ENCODE measurements around the gene LCN12.

Gene LCN12, protein sequence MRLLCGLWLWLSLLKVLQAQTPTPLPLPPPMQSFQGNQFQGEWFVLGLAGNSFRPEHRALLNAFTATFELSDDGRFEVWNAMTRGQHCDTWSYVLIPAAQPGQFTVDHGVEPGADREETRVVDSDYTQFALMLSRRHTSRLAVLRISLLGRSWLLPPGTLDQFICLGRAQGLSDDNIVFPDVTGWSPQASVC
- 0 to 0.73 (median 0.27) reads per million in 4 experiments for total RNA-seq

- DNase-seq = no peak
Measured at GRCh38 chr9:136951541-136952320, at the start of gene LCN12. LCN12 (plus strand) TSS chr9:136952273; CDS start chr9:136952328, 55 bp downstream.

DNA sequence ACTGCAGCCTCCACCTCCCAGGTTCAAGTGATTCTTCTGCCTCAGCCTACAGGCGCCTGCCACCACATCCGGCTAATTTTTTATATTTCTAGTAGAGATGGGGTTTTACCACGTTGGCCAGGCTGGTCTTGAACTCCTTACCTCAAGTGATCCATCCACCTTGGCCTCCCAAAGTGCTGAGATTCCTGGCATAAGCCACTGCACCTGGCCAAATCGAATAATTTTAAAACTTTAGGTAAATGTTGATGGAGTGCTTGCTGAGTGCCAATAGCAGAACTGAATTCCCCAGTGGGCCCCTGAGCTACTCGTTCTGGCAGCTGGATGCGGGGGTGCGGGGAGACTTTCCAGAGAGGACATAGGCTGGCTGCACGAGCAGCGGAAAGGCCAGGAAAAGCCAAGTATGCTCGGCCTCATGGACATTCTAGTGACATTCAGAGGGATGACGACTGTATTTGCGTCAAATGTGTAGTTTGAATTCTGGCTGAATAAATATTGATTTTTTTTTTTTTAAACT lies 49.0 kb upstream of the LCN12 start:
- DNase-seq = no peak

DNA sequence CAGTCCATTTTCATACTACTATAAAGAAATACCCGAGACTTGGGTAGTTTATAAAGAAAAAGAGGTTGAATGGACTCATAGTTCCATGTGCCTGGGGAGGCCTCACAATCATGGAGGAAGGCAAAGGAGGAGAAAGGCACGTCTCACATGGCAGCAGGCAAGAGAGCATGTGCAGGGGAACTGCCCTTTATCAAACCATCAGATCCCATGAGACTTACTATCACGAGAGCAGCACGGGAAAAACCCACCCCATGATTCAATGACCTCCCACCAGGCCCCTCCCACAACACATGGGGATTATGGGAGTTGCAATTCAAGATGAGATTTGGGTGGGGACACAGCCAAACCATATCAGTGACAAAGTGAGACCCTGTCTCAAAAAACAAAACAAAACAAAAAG lies 45.8 kb upstream of the LCN12 start:
- DNase-seq = no peak

- no peak for DNase-seq
Measured at GRCh38 chr9:136907011-136907914, 44.8 kb upstream of the LCN12 start.

DNA sequence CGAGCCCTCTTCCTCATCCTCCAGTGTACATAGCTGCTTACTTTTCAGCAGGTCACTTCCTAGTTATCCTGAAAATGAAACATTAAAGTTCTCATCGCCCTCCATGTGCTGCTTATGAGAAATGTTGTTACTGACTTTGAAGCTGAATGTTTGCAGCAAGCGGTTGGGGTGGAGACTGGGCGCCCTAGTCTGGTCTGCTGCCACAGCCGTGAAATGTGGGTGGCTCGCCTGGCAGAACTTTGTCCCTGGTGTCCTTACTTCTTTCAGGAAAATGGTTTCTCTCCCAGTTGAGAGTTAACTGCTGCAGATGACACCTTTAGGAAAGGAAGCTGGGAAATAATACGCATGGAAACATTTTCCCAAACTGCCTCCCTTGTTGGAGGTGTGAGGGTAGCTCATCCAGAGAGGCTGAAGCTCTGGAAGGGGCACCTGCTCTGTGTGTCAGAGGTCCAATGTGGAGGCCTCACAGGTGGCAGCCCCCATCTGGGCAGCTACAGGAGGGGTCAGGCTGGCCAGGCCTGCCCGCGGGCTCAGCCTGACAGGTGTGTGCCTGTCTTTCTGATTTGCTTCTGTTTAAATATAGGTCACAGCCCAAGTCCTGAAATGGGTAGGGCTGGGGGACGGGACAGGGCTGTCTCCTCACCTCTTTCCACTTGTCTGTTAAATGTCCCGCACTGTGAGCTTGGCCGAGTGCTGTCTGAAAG lies 41.7 kb upstream of the LCN12 start:
- DNase-seq = no peak

- DNase-seq = no peak
Measured at GRCh38 chr9:136910901-136911245, 41.2 kb upstream of the LCN12 start.

DNA sequence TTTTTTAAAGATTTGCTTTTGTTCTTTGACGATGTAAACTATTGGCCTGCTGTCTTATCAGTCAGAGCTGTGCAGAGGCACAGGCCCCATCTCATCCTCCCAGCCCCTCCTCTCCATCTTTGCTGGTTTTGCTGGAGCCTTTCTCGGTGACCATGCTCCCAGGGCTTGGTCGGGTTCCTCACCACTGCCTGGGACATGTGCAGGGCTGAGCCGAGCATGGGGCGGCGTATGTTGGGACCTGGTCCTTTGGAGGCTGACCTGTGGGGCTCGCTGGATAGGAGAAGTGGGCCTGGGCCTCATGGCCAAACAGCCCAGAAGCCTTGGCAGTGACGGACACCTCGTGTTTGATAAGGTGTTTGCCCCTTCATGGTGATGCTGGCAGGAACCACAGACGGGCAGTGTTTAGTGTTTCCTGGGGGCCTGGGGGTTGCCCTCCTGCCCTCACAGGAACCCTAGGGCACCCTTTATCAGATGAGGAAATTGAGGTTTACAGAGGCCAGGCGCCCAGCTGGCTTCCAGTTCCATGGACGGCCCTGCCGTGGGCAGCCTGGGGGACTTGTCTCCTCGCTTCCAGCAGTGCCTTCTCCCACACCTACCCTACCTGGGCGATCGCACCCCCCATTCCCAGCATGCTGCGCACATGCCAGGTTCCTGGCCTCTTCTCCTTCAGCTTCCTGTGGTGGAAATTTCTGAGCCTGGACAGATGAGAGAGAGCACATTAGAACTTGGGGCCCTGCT lies 38.2 kb upstream of the LCN12 start:
- no peak for DNase-seq

GRCh38 chr9:136915632-136916329 lies 36.3 kb upstream of the LCN12 start:
- DNase-seq = no peak

DNA sequence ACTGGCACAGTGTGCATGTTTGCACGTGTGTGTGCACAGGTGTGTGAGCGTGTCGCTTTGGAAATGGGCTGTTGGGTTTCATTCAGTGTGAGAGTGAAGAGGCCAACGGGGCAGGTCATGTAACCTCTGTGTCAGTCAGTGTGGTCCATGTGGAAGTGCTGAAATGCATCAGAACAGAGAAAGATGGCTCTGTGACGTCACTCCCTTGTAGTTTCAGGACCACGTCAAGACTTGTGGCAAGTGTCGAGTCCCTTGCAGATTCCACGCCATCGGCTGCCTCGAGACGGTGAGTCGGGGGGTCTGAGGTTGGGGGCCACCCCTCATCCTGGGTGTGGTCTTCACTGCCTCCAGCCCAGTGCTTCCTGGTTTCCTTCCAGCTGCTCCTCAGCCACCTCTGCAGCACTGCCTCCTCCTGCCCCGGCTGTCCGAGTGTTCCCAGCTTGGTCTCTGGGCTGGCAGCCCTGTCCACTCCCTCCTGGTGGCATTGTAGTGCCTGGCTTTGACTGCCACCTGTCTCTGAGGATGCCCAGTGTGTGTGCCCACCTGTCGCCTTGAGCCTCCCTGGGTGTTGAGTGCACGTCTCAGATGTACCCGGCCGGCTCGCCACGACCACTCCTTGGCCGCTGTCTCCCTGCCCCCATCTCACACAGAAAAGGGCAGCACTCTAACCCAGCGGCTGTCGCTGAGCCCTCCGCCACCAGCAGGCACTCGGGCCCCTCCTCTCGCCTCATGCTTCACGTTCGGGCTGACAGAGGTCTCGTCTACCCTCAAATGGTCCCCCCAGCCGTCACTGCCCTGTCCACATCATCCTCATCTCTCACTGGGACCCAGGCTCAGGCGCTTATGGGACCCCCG lies 35.5 kb upstream of the LCN12 start:
- DNase-seq = no peak

DNA sequence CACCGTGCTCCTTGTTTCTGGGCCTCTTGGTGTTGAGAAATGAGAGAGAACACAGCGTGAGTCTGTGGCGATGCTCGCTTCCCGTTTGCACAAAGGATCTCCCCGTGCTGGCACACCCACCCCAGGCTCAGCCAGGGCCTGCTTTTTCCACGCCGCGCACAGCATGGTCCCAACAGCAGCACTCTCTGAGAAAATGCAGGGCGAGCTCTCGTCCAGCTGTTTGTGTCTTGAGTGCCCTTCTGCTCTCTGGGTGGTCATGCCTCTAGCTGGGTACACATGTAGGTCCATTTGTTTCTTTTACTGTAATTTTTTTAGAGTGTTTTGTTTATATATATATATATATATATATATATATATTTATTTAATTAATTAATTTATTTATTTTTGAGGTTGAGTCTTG lies 34.2 kb upstream of the LCN12 start:
- no peak for DNase-seq

DNA sequence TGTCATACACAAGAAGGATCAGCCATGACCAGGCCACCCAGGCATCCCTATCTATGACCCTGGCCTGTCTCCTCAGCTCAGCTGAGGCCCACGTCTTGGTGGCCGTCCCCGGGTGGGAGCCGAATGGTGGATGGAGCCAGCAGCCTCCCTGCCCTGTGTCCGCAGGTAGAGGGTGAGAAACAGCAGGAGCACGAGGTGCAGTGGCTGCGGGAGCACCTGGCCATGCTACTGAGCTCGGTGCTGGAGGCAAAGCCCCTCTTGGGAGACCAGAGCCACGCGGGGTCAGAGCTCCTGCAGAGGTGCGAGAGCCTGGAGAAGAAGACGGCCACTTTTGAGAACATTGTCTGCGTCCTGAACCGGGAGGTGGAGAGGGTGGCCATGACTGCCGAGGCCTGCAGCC lies 32.0 kb upstream of the LCN12 start:
- DNase-seq = no peak

DNA sequence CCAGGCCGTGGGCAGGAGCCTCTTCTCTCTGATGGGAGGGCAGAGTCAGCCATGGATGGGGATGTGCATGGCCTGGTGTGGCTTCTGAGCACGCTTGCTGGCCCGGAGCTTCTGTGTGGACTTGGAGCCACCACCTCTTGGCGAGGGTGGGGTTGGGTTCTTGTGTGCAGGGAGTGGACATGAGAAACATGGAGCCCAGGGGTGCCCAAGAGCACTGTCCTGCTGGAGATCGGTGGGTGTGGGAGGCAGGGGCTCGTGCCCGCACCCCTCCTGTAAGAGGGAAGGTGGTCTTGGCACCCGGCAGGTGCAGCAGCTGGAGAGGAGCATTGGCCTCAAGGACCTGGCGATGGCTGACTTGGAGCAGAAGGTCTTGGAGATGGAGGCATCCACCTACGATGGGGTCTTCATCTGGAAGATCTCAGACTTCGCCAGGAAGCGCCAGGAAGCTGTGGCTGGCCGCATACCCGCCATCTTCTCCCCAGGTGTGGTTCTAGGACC lies 31.3 kb upstream of the LCN12 start:
- DNase-seq = no peak

- DNase-seq = no peak
Measured at GRCh38 chr9:136921307-136921706, 30.8 kb upstream of the LCN12 start.

DNA sequence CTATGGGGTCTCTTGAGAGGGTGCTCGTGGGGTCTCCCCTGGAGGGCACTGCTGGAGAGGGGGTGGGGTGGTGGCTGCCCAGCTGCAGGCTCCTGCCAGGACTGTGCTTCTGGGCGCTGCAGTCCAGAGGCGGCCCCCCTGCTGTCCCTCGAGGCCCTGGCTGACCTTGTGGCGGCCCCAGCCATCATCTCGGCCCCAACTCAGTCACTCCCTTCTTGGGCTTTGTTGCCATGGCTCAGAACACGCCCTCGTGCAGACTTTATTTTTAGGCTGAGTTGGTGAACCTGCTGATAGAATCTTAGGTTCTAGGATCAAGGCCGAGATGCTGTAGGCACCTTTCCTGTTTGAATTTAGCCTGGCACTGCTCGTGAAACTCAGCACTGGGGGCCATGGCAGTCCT lies 30.4 kb upstream of the LCN12 start:
- DNase-seq = no peak

GRCh38 chr9:136922540-136922939 lies 29.5 kb upstream of the LCN12 start:
- no peak for DNase-seq

- no peak for DNase-seq
Measured at GRCh38 chr9:136923881-136924280, 28.2 kb upstream of the LCN12 start.

- no peak for DNase-seq
Measured at GRCh38 chr9:136925414-136926153, 26.5 kb upstream of the LCN12 start.

DNA sequence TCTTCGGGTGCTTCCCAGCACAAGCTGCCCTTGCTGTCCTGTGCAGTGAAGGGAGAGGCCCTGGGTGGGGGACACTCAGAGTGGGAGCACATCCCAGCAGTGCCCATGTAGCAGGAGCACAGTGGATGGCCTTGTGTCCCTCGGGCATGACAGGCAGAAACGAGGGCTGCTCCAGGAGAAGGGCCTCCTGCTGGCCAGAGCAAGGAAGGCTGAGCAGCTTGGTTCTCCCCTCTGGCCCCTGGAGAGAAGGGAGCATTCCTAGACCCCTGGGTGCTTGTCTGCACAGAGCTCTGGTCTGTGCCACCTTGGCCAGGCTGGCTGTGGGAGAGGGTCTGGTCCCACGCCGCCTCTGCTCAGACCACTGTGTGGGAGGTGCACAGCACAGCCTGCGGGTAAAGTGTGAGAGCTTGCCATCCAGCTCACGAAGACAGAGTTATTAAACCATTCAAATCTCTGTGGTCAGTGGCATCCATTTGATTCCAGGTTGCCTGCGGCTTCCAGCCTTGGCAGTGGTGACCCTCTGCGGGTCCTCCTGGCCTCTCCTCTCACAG lies 25.8 kb upstream of the LCN12 start:
- no peak for DNase-seq

DNA sequence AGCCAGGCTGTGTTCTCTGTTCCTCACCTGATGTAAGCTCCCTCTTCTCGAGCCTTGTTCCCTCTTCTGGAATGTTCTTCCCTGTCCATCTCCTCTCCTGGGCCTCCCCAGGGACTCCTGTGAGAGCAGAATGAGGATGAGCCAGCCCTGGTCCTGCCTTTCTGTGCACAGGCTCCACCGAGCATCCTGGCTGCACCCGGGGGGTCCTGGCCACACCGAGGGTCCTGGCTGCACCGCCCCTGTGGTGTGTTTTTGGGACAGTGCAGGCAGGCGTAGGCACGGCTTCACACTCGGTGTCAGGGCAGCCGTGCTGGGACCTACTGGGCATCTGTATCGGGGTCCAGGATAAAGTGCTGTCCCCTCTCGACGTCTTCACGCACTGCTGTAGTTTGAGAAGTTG lies 25.3 kb upstream of the LCN12 start:
- DNase-seq = no peak

All from effector CD8-positive, alpha-beta T cell (primary cell).